Parathyroid adenoma (tissue), 2 donors: ENCODE data around the gene ARHGDIB.

Source experiments
- H2AFZ ChIP-seq: fragments of 300-600 bp; sonication (generic); one replicate; pipeline ENCODE4 v1.7.0; 2017; ENCODE audit warnings: antibody characterized with exemption, mild to moderate bottlenecking
- H3K27ac ChIP-seq: fragments of 300-600 bp; sonication (generic); one replicate; pipeline ENCODE4 v1.7.0; 2017
- H3K27me3 ChIP-seq: fragments of 300-600 bp; sonication (generic); one replicate; pipeline ENCODE4 v1.7.0; 2017; ENCODE audit warnings: low read length; ENCODE audit not compliant: control insufficient read depth, insufficient read depth
- H3K36me3 ChIP-seq: fragments of 300-600 bp; sonication (generic); one replicate; pipeline ENCODE4 v1.7.0; 2017; ENCODE audit warnings: low read length; ENCODE audit not compliant: control insufficient read depth, insufficient read depth
- H3K4me1 ChIP-seq: fragments of 300-600 bp; sonication (generic); one replicate; pipeline ENCODE4 v1.7.0; 2017; ENCODE audit warnings: control low read depth
- H3K4me2 ChIP-seq: fragments of 300-600 bp; sonication (generic); one replicate; pipeline ENCODE4 v1.7.0; 2017; ENCODE audit warnings: low read length
- H3K4me3 ChIP-seq: fragments of 300-600 bp; sonication (generic); one replicate; pipeline ENCODE4 v1.7.0; 2017; ENCODE audit warnings: low read depth, low read length
- H3K79me2 ChIP-seq: fragments of 300-600 bp; sonication (generic); one replicate; pipeline ENCODE4 v1.7.0; 2017; ENCODE audit warnings: control low read depth
- H3K9ac ChIP-seq: fragments of 300-600 bp; sonication (generic); one replicate; pipeline ENCODE4 v1.7.0; 2017; ENCODE audit warnings: mild to moderate bottlenecking
- H3K9me3 ChIP-seq: fragments of 300-600 bp; sonication (generic); one replicate; pipeline ENCODE4 v1.7.0; 2017; ENCODE audit warnings: low read length; ENCODE audit not compliant: control insufficient read depth
- CTCF ChIP-seq: fragments of 300-600 bp; sonication (generic); IDR thresholded peaks from one replicate; pipeline ENCODE4 v1.7.0; 2017; ENCODE audit warnings: antibody characterized with exemption, mild to moderate bottlenecking
- donor health status: primary hyperparathyroidism.

ARHGDIB gene

GRCh38 chr12:14936224-14936861, 25.1 kb downstream of the ARHGDIB start:
- TF ChIP-seq CTCF = no peak
- Histone ChIP-seq H3K27ac (no peak overlapping the region), H2AFZ (no peak overlapping the region)

GRCh38 chr12:14935031-14935430, 26.4 kb downstream of the ARHGDIB start:
- Histone ChIP-seq H2AFZ (no peak overlapping the region), H3K79me2 (no peaks in the 10 kb centered on the region), H3K9me3 (no peaks in the 10 kb centered on the region), H3K4me3 (no peak overlapping the region), H3K9ac (no peak overlapping the region), H3K4me1 (no peaks in the 10 kb centered on the region), H3K27me3 (no peaks in the 10 kb centered on the region), H3K36me3 (no peaks in the 10 kb centered on the region), H3K4me2 (no peak overlapping the region), H3K27ac (no peak overlapping the region)
- TF ChIP-seq CTCF = no peak

More at GRCh38 chr12:14936224-14936861, 25.1 kb downstream of the ARHGDIB start:
- H3K4me1 ChIP-seq = no peaks in the 10 kb centered on the region
- no peak overlapping the region for H3K9ac ChIP-seq
- H3K9me3 ChIP-seq = no peaks in the 10 kb centered on the region
- no peak overlapping the region for H3K4me3 ChIP-seq
- no peak overlapping the region for H3K4me2 ChIP-seq
- H3K27me3 ChIP-seq = no peaks in the 10 kb centered on the region
- no peaks in the 10 kb centered on the region for H3K79me2 ChIP-seq
- H3K36me3 ChIP-seq = no peaks in the 10 kb centered on the region

GRCh38 chr12:14934511-14934910, 26.9 kb downstream of the ARHGDIB start:
- no peaks in the 10 kb centered on the region for H3K9me3 ChIP-seq
- no peak overlapping the region for H3K4me2 ChIP-seq
- H3K4me3 ChIP-seq = no peak overlapping the region
- TF ChIP-seq CTCF = no peak
- no peaks in the 10 kb centered on the region for H3K4me1 ChIP-seq
- H2AFZ ChIP-seq = no peak overlapping the region
- no peaks in the 10 kb centered on the region for H3K79me2 ChIP-seq
- H3K36me3 ChIP-seq = no peaks in the 10 kb centered on the region
- H3K27ac ChIP-seq = no peak overlapping the region
- no peaks in the 10 kb centered on the region for H3K27me3 ChIP-seq
- no peak overlapping the region for H3K9ac ChIP-seq

GRCh38 chr12:14931791-14932560, 29.4 kb downstream of the ARHGDIB start:
- Histone ChIP-seq H3K79me2 (no peaks in the 10 kb centered on the region), H3K27ac (no peak overlapping the region)

More at GRCh38 chr12:14931791-14932560, 29.4 kb downstream of the ARHGDIB start:
- Histone ChIP-seq H3K4me3 (no peak overlapping the region), H3K27me3 (no peaks in the 10 kb centered on the region), H3K4me2 (no peak overlapping the region), H3K9ac (no peak overlapping the region), H2AFZ (no peak overlapping the region), H3K36me3 (no peaks in the 10 kb centered on the region), H3K9me3 (no peaks in the 10 kb centered on the region), H3K4me1 (no peaks in the 10 kb centered on the region)
- no peak for TF ChIP-seq CTCF
